HEK293T (cell line): ENCODE measurements around the gene FAM120B.

Source experiments
- ARNT ChIP-seq: fragments of 450-650 bp; IDR thresholded peaks from 2 replicates; pipeline ENCODE4 v1.6.1; 2017; ENCODE audit warnings: mild to moderate bottlenecking
- BHLHE40 ChIP-seq: fragments of 450-650 bp; IDR thresholded peaks from 2 replicates; pipeline ENCODE4 v1.6.1; 2016; ENCODE audit warnings: mild to moderate bottlenecking, moderate library complexity, borderline replicate concordance
- FOXK2 ChIP-seq: fragments of 450-650 bp; IDR thresholded peaks from 2 replicates; pipeline ENCODE4 v1.6.1; 2016; ENCODE audit warnings: mild to moderate bottlenecking
- HDGF ChIP-seq: fragments of 450-650 bp; IDR thresholded peaks from 2 replicates; pipeline ENCODE4 v1.6.1; 2017; ENCODE audit warnings: antibody characterized with exemption, borderline replicate concordance
- L3MBTL2 ChIP-seq: fragments of 450-650 bp; conservative IDR thresholded peaks from 2 replicates; pipeline ENCODE4 v1.6.1; 2016; ENCODE audit warnings: mild to moderate bottlenecking
- SP1 ChIP-seq: fragments of 450-650 bp; IDR thresholded peaks from 2 replicates; pipeline ENCODE4 v1.6.1; 2017
- SUZ12 ChIP-seq: fragments of 450-650 bp; IDR thresholded peaks from 2 replicates; pipeline ENCODE4 v1.6.1; 2016; ENCODE audit warnings: mild to moderate bottlenecking

GRCh38 chr6:170450916-170451761 is 144.6 kb downstream of the FAM120B start:
- TF ChIP-seq FOXK2 (no peak), L3MBTL2 (no peak), SUZ12 (no peak), SP1 (no peak), ARNT (no peak), HDGF (no peak), BHLHE40 (no peak)
